ENCODE measurements around the gene NRF1.
"Not testable (repeated sequence)": the region's sequence is repeated elsewhere in the genome, so short reads cannot be mapped to it uniquely, and the experiment has no call there.

DNA sequence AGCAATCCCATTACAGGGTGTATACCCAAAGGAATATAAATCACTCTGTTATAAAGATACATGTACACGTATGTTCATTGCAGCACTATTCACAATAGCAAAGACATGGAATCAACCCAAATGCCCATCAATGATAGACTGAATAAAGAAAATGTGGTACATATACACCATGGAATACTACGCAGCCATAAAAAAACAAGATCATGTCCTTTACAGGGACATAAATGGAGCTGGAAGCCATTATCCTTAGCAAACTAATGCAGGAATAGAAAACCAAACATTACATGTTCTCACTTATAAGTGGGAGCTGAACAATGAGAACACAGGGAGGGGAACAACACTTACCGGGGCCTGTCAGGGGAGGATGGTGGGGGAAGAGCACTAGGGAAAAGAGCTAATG, 7.5 kb upstream of the NRF1 start:
- TF ChIP-seq, protein P1, sequence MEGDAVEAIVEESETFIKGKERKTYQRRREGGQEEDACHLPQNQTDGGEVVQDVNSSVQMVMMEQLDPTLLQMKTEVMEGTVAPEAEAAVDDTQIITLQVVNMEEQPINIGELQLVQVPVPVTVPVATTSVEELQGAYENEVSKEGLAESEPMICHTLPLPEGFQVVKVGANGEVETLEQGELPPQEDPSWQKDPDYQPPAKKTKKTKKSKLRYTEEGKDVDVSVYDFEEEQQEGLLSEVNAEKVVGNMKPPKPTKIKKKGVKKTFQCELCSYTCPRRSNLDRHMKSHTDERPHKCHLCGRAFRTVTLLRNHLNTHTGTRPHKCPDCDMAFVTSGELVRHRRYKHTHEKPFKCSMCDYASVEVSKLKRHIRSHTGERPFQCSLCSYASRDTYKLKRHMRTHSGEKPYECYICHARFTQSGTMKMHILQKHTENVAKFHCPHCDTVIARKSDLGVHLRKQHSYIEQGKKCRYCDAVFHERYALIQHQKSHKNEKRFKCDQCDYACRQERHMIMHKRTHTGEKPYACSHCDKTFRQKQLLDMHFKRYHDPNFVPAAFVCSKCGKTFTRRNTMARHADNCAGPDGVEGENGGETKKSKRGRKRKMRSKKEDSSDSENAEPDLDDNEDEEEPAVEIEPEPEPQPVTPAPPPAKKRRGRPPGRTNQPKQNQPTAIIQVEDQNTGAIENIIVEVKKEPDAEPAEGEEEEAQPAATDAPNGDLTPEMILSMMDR (IDR thresholded peaks at IDR 0.05): not testable (repeated sequence)
- TF ChIP-seq POLR2A (IDR thresholded peaks at IDR 0.05): not testable (repeated sequence)

All from adrenal gland (tissue), 5 donors.